ENCODE measurements around the gene ZBTB20. TPM values are rescaled to one million over a fixed set of nuclear protein-coding genes. Genes with fewer than 3 reads are reported as not detected.

The ZBTB20 gene
- total and polyA plus RNA-seq, 2 donors from 2014 or later = 0.99 to 142 TPM

DNA sequence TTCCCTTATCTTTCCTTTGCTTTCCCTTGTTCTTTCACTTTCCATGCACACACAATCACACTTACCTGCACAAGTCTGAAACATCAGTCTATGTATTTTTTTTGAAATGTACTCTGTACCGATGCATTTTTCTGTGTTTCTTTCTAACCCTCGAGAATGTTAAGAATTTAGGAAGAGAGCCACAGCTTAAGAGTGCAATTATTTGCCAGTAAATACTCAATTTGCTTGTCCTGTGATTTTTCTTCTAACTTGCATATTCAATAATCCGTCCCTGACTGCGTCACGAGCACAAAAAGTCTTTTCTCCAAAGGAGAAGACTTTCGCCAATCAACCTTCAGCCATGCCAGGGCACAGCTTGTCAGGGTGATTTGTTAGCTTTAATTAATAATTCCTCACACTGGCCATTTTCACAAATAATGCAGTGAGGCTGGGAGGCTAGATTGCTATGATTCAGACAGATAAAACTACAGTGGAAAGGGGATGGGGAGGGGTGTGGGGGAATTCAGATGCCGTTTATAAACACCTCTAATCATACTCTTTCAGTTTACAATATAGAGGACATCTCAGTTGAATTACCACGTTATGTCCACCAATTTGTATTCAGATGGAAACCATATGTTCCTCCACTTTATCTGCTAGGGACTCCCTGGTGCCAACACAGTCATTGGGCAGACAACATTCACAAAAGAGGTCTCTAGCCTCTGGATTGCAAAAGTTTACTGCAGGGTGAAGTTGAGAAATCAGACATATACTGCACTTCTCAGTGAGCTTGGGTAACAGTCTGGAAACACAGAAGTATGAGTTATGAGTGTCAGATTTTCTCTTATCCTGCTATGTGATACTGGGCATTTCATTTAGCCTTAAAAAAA lies 388.0 kb downstream of the ZBTB20 start:
- Histone ChIP-seq H3K36me3 (ENCODE audit: control insufficient read depth in 2 of 3, insufficient read depth in 3 of 3, low read length in 3 of 3) (no peaks in the 10 kb centered on the region), H3K4me1 (ENCODE audit: control insufficient read depth in 2 of 3, insufficient read depth in 2 of 3, low read depth in 1 of 3, low read length in 3 of 3) (peaks cover 0 to 20% (median 4%) of the 10 kb centered on the region in 3 donors), H3K4me3 (ENCODE audit: low read length in 3 of 3) (peak overlapping the region; percentile 42 to 95 (median 72)), H3K9me3 (ENCODE audit: control insufficient read depth in 2 of 3, insufficient read depth in 1 of 3, low read length in 3 of 3) (no peaks in the 10 kb centered on the region), H3K27ac (ENCODE audit: low read depth in 2 of 2, low read length in 2 of 2) (peak overlapping the region; percentile 74 to 80), H3K9ac (ENCODE audit: low read length in 3 of 3) (peak overlapping the region; percentile 39 to 85 (median 72)), H3K27me3 (ENCODE audit: control insufficient read depth, insufficient read depth, low read length) (no peaks in the 10 kb centered on the region)
- FAIRE-seq (no peak), DNase-seq (peak in 1 of 5 donors; percentile 20)
- TF ChIP-seq, protein P1, sequence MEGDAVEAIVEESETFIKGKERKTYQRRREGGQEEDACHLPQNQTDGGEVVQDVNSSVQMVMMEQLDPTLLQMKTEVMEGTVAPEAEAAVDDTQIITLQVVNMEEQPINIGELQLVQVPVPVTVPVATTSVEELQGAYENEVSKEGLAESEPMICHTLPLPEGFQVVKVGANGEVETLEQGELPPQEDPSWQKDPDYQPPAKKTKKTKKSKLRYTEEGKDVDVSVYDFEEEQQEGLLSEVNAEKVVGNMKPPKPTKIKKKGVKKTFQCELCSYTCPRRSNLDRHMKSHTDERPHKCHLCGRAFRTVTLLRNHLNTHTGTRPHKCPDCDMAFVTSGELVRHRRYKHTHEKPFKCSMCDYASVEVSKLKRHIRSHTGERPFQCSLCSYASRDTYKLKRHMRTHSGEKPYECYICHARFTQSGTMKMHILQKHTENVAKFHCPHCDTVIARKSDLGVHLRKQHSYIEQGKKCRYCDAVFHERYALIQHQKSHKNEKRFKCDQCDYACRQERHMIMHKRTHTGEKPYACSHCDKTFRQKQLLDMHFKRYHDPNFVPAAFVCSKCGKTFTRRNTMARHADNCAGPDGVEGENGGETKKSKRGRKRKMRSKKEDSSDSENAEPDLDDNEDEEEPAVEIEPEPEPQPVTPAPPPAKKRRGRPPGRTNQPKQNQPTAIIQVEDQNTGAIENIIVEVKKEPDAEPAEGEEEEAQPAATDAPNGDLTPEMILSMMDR (IDR thresholded peaks at IDR 0.05; ENCODE audit: borderline replicate concordance, extremely low read depth, insufficient read depth) = no peak
- intact Hi-C loops (cut with DNase I) = no loop called here

DNA sequence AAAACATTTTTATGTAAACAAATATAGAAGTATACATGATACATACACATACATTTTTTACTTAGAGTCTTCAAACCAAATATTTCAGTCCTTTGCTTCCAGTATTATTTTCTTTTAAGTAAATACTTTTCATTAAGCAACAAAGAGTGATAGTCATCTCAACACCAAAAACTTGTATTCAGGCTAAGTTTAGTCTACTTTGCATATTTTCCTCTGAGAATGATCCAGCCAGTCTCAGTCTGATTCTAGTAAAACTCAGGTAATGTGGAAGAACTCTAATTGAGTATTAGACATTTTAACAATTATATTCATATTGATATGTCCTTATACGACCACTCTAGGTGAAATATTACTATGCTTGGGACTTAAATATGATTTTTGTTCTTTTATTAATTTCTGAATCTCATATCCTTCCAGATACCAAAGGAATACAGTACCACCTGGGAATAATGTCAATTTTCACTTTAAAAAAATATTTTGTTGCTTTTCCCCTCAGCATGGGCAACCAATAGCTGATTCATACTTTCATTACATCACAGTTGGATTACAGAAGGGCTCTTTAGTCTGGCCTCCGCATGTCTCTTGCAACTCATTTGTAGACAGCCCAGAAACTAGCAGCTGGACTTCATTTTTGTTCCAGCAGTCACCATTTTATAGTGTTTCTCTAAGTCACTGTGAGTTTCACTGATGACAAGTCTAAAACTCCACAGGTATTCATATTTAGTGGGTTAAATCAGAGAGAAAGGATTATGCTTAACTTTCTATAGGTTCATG lies 390.4 kb downstream of the ZBTB20 start:
- FAIRE-seq (peak; percentile 81), DNase-seq (peak in 1 of 5 donors; percentile 26)
- peak overlapping the region; percentile 56 to 75 for H3K27ac ChIP-seq (ENCODE audit: low read depth in 2 of 2, low read length in 2 of 2)
- H3K9ac ChIP-seq (ENCODE audit: low read length in 3 of 3) = peak overlapping the region in 2 of 3 donors; percentile 3 to 79
- H3K4me3 ChIP-seq (ENCODE audit: low read length in 3 of 3) = peak overlapping the region in 2 of 3 donors; percentile 72 to 95
- intact Hi-C loops (cut with DNase I) = no loop called here
- H3K27me3 ChIP-seq (ENCODE audit: control insufficient read depth, insufficient read depth, low read length) = no peaks in the 10 kb centered on the region
- TF ChIP-seq, protein P1 (IDR thresholded peaks at IDR 0.05; ENCODE audit: borderline replicate concordance, extremely low read depth, insufficient read depth) = no peak
- H3K9me3 ChIP-seq (ENCODE audit: control insufficient read depth in 2 of 3, insufficient read depth in 1 of 3, low read length in 3 of 3) = no peaks in the 10 kb centered on the region
- no peaks in the 10 kb centered on the region for H3K36me3 ChIP-seq (ENCODE audit: control insufficient read depth in 2 of 3, insufficient read depth in 3 of 3, low read length in 3 of 3)
- peaks cover 0 to 22% (median 4%) of the 10 kb centered on the region in 3 donors for H3K4me1 ChIP-seq (ENCODE audit: control insufficient read depth in 2 of 3, insufficient read depth in 2 of 3, low read depth in 1 of 3, low read length in 3 of 3)

DNA sequence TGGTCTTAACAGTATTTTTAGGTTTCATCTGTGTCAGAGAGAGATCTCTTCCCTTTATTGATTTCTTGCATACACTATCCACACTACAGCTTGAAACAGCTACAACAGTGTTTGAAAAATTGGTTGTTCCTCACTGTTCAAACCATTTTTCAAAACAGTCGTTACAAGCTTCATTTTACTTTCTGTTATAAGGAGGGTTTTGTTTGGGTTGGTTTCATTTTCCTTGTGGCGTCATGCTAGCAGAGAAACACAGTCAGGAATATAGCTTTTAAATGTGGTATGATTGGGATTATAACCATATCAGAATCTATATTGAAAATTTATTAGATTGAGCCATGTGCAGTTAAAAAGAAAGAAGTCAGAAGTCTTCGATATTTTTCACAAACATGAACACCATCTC lies 400.6 kb downstream of the ZBTB20 start:
- intact Hi-C loops (cut with DNase I) = no loop called here
- Histone ChIP-seq H3K4me1 (ENCODE audit: control insufficient read depth in 2 of 3, insufficient read depth in 2 of 3, low read depth in 1 of 3, low read length in 3 of 3) (peaks cover 0 to 14% (median 3%) of the 10 kb centered on the region in 3 donors), H3K9me3 (ENCODE audit: control insufficient read depth in 2 of 3, insufficient read depth in 1 of 3, low read length in 3 of 3) (no peaks in the 10 kb centered on the region), H3K36me3 (ENCODE audit: control insufficient read depth in 2 of 3, insufficient read depth in 3 of 3, low read length in 3 of 3) (no peaks in the 10 kb centered on the region), H3K27ac (ENCODE audit: low read depth in 2 of 2, low read length in 2 of 2) (peak overlapping the region; percentile 74 to 90), H3K27me3 (ENCODE audit: control insufficient read depth, insufficient read depth, low read length) (no peaks in the 10 kb centered on the region), H3K9ac (ENCODE audit: low read length in 3 of 3) (peak overlapping the region in 1 of 3 donors; percentile 8), H3K4me3 (ENCODE audit: low read length in 3 of 3) (peak overlapping the region in 2 of 3 donors; percentile 27 to 46)
- FAIRE-seq (no peak), DNase-seq (no peak)
- TF ChIP-seq, protein P1 (IDR thresholded peaks at IDR 0.05; ENCODE audit: borderline replicate concordance, extremely low read depth, insufficient read depth) = no peak

All from kidney (tissue), 14 donors.